Measurements from ENCODE around the gene KRTAP9-8. TPM values are rescaled to one million over a fixed set of nuclear protein-coding genes. Genes with fewer than 3 reads are reported as not detected.
"Not testable (repeated sequence)": the region's sequence is repeated elsewhere in the genome, so short reads cannot be mapped to it uniquely, and the experiment has no call there.

KRTAP9-8 gene
- total RNA-seq, 1 experiment from 2014 or later, result not detected

GRCh38 chr17:41267711-41268110 is 29.9 kb downstream of the KRTAP9-8 start:
- Mint-ChIP-seq H3K27ac (ENCODE audit: unreplicated experiment) (no peak overlapping the region), H3K36me3 (ENCODE audit: insufficient read depth, unreplicated experiment) (no peaks in the 10 kb centered on the region), H3K9me3 (ENCODE audit: low read depth, unreplicated experiment) (no peaks in the 10 kb centered on the region), H3K4me3 (ENCODE audit: low read depth, unreplicated experiment) (no peak overlapping the region), H3K4me1 (ENCODE audit: low read depth, unreplicated experiment) (no peaks in the 10 kb centered on the region), H3K27me3 (ENCODE audit: unreplicated experiment) (peaks cover 14% of the 10 kb centered on the region)
- intact Hi-C loops (cut with micrococcal nuclease; ENCODE audit: unreplicated experiment), result no loop called here
- CTCF ChIA-PET, result no interaction called here
- no peak for TF ChIP-seq CTCF (IDR thresholded peaks at IDR 0.05; ENCODE audit: unreplicated experiment)
- BruUV-seq (replicated peaks), result no TSS peak
- no peak for DNase-seq

GRCh38 chr17:41271323-41271722 is 33.5 kb downstream of the KRTAP9-8 start:
- intact Hi-C loops (cut with micrococcal nuclease; ENCODE audit: unreplicated experiment); H3K4me3 Mint-ChIP-seq (ENCODE audit: low read depth, unreplicated experiment); H3K36me3 Mint-ChIP-seq (ENCODE audit: insufficient read depth, unreplicated experiment); H3K9me3 Mint-ChIP-seq (ENCODE audit: low read depth, unreplicated experiment); H3K27ac Mint-ChIP-seq (ENCODE audit: unreplicated experiment); CTCF ChIA-PET; BruUV-seq (replicated peaks); DNase-seq; H3K4me1 Mint-ChIP-seq (ENCODE audit: low read depth, unreplicated experiment); H3K27me3 Mint-ChIP-seq (ENCODE audit: unreplicated experiment): not testable (repeated sequence)

GRCh38 chr17:41271858-41272257 is 34.1 kb downstream of the KRTAP9-8 start:
- TF ChIP-seq CTCF (IDR thresholded peaks at IDR 0.05; ENCODE audit: unreplicated experiment), result no peak
- no peak for DNase-seq
- H3K36me3 Mint-ChIP-seq (ENCODE audit: insufficient read depth, unreplicated experiment), result no peaks in the 10 kb centered on the region
- intact Hi-C loops (cut with micrococcal nuclease; ENCODE audit: unreplicated experiment), result no loop called here
- H3K27me3 Mint-ChIP-seq (ENCODE audit: unreplicated experiment), result no peaks in the 10 kb centered on the region
- CTCF ChIA-PET, result no interaction called here
- H3K9me3 Mint-ChIP-seq (ENCODE audit: low read depth, unreplicated experiment), result no peaks in the 10 kb centered on the region
- no peaks in the 10 kb centered on the region for H3K4me1 Mint-ChIP-seq (ENCODE audit: low read depth, unreplicated experiment)
- no TSS peak for BruUV-seq (replicated peaks)
- no peak overlapping the region for H3K27ac Mint-ChIP-seq (ENCODE audit: unreplicated experiment)
- H3K4me3 Mint-ChIP-seq (ENCODE audit: low read depth, unreplicated experiment), result no peak overlapping the region

- BruUV-seq (replicated peaks); H3K27me3 Mint-ChIP-seq (ENCODE audit: unreplicated experiment); H3K27ac Mint-ChIP-seq (ENCODE audit: unreplicated experiment); H3K9me3 Mint-ChIP-seq (ENCODE audit: low read depth, unreplicated experiment); H3K4me1 Mint-ChIP-seq (ENCODE audit: low read depth, unreplicated experiment); DNase-seq; H3K4me3 Mint-ChIP-seq (ENCODE audit: low read depth, unreplicated experiment); intact Hi-C loops (cut with micrococcal nuclease; ENCODE audit: unreplicated experiment); H3K36me3 Mint-ChIP-seq (ENCODE audit: insufficient read depth, unreplicated experiment): not testable (repeated sequence)
- CTCF ChIA-PET, result interaction anchor here (1.5 kb wide), 1 partner anchor 11 kb away, joined by 6 read pairs; the partner anchor contains the start of gene KRTAP9-6
Observed at GRCh38 chr17:41275648-41276190, 37.9 kb downstream of the KRTAP9-8 start, which contains the start of gene KRTAP9-7. Gene KRTAP9-7, plus strand, starts transcription at chr17:41275698. Its CDS starts 0 bp downstream, at chr17:41275698.

GRCh38 chr17:41278176-41278955 is 40.6 kb downstream of the KRTAP9-8 start:
- H3K27ac Mint-ChIP-seq (ENCODE audit: unreplicated experiment), result no peak overlapping the region
- CTCF ChIA-PET, result no interaction called here
- peaks cover under 1% of the 10 kb centered on the region for H3K4me1 Mint-ChIP-seq (ENCODE audit: low read depth, unreplicated experiment)
- H3K27me3 Mint-ChIP-seq (ENCODE audit: unreplicated experiment), result no peaks in the 10 kb centered on the region
- no TSS peak for BruUV-seq (replicated peaks)
- intact Hi-C loops (cut with micrococcal nuclease; ENCODE audit: unreplicated experiment), result no loop called here
- H3K36me3 Mint-ChIP-seq (ENCODE audit: insufficient read depth, unreplicated experiment), result no peaks in the 10 kb centered on the region
- DNase-seq, result no peak
- no peak for TF ChIP-seq CTCF (IDR thresholded peaks at IDR 0.05; ENCODE audit: unreplicated experiment)
- H3K4me3 Mint-ChIP-seq (ENCODE audit: low read depth, unreplicated experiment), result no peak overlapping the region
- H3K9me3 Mint-ChIP-seq (ENCODE audit: low read depth, unreplicated experiment), result no peaks in the 10 kb centered on the region

Data from Calu3 (cell line).